D341Med (cell line): ENCODE data around the gene RPTOR.

Experiments
- DNase-seq: peaks from one replicate; pipeline ENCODE4 v3.0.0; 2012; ENCODE audit warnings: low spot score

The RPTOR gene

DNA sequence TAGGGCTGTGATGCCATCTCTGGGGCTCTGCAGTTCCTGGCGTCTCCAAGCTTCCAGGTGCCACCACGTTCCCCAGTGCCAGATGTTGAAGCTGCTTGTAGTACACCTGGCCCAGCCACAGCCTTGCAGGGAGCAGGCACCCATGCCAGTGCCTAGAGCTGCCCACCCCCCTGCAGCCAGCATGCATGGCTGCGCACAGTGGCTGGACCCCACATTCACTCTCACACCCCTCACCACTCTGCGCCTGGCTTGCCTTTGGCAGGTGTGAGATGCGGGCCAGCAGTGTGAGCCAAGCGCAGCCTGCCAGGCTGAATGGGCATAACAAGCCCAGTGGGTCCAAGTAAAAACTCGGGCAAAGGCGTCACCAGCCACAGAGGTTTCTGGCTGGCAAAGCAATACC, 371.6 kb downstream of the RPTOR start:
- no peak for DNase-seq

- DNase-seq, result no peak
Measured at GRCh38 chr17:80917716-80918560, 373.3 kb downstream of the RPTOR start.

- no peak for DNase-seq
Measured at GRCh38 chr17:80918731-80919130, 374.1 kb downstream of the RPTOR start.

- DNase-seq, result no peak
Measured at GRCh38 chr17:80919331-80920311, 375.0 kb downstream of the RPTOR start.

DNA sequence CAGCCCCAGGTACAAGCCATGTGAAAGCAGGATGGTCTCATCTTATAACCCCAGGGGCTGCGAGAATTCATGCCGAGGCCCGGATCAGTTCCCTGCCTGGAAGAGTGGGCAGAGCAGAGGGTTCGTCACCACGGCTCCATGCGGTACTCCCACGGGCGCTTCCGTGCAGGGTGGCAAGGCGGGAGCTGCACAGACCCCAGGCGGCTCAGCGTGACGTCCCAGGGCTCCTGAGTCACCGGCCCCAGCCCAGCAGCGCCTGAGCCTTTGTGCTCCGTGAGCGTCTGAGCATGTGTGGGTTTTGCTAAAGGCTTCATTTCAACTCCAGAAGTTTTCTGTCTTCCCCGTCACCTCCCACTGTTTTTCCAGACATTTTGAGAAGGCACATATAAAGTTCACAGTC, 375.8 kb downstream of the RPTOR start:
- no peak for DNase-seq

DNA sequence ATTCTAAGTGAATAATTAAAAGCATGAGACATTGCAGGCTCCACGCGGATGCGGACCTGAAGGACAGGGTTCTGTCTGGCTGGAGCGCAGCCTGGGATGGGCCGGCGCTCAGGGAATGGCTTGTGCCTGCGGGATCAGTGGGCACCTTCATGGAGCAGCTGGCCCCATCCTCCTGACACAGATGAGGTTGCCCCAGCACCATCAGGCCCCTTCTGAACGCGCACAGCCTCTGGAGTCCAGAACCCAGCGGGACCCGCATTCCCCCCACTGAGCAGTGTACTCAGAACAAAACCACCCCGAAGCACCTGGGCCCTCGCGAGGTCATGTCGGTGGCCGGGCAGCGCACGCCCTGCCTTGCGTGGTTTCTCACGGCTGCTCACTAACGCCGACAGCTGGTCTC, 376.5 kb downstream of the RPTOR start:
- no peak for DNase-seq

- DNase-seq, result no peak
Measured at GRCh38 chr17:80921741-80922579, 377.3 kb downstream of the RPTOR start.

GRCh38 chr17:80922580-80923160, 378.0 kb downstream of the RPTOR start:
- no peak for DNase-seq

- DNase-seq, result no peak
Measured at GRCh38 chr17:80923211-80924110, 378.8 kb downstream of the RPTOR start.

DNA sequence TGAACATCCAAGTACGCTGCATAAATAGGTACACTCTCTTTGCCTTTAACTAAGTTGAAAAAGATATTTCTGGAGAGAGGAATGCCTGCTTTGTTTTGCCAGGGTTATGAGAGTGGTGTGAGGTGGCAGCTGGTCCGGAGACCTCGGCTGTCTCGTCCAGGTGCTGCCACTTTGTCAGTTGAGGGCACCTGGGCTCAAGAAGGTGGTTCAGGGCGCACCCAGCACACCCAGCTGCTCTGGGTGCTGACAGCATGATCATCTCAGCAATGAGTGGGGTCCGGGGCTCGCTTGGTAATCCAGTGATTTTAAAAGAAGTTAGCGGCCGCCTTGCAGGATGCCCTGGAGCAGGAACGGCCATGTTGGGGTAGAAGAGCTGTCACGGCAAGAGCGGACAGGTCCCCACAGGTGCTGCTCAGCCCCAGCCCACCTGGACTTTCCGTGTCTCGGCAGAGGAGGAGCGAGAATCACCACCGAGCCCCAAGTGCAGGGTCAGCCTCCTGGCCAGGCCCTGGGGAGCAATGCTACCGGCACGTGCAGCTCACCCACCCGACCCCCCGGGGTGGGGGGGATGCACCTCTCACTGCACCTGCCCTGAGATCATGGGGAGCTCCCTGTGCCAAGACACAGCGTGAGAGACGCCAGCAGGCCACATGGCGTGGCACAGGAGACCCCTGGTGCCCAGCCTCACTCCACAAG, 379.6 kb downstream of the RPTOR start:
- no peak for DNase-seq

- DNase-seq, result no peak
Measured at GRCh38 chr17:80924807-80925610, 380.4 kb downstream of the RPTOR start.

GRCh38 chr17:80925688-80926335, 381.2 kb downstream of the RPTOR start:
- no peak for DNase-seq

DNA sequence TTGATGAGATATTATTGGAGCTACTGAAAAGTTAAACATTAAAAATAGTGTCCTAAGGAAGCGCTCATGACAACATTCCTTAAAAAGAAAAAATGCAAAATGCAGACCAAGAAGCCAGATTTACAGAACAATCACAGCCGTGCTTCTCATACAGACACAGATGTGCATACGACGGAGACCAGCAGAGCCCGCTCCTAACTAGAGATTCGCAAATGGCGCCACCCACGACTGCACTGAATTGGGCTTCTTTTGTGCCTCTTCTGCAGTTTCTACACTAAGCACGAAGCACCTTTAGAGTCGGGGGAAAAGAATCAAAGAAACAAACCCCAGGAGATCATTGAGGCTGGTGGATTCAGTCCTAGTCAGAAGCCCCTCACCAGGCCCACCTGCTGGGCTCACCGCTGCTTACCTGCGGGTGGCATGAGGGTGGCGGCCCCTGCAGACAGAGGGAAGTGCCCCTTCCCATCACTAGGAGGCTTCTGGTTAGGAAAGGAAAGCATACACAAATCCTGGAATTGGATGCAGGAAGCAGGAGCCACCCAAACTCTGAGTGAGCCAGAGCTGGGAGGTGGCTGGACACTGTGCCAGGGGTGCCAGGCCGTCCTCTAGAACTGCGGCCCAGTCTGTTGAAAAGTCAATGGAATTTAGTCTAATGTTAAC, 382.1 kb downstream of the RPTOR start:
- no peak for DNase-seq

DNA sequence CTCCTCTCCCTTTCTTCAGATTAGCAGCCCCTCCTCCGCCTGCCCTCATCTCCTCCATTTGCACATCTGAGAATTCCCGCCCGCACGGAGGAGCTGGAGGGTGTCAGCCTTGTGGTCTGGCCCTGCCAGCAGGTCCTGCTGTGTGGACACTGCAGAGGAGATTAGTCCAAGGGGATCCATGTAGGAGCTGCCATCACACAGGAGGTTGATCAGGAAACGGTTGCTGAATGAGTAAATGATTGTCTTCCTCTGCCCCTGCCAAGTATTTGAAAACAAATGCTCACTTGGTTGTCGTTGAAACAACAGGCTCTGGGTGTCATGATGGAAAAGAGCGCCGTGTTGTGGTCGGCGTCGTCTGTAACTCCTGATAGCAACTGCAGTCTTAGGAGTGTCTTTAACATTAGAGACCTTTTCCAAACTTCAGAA, 383.2 kb downstream of the RPTOR start:
- no peak for DNase-seq

DNA sequence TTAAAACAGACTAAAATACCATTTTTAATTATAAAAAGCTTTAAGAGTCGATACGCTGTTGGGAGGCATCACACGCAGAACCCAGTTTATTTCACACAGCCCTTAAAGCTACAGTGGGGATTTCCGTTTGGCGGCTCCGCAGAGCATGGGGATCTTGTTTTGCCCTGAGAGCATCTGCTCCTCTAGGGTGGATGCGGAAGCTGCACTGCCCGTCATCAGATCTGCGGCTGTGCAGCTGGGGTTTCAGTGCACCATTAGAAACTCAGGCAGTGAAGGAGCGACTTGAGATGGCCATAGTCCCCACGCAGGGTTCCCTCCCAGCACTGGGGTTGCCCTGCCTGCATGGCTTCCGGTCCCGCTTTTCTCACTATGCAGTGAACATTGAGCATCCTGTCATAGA, 384.8 kb downstream of the RPTOR start:
- DNase-seq, result no peak

GRCh38 chr17:80930335-80931279, 386.0 kb downstream of the RPTOR start:
- no peak for DNase-seq
